Gastrocnemius medialis (tissue), 4 donors: Measurements from ENCODE around the gene E2F4.

Source experiments
- POLR2A ChIP-seq, 2 donors: fragments of 450-650 bp; IDR thresholded peaks; one replicate each; pipeline ENCODE4 v1.6.1; 2017; ENCODE audit warnings: antibody characterized with exemption in 2 of 2, mild to moderate bottlenecking in 2 of 2, moderate library complexity in 2 of 2
- TF ChIP-seq, protein P1 (sequence below), 5 experiments: fragments of 450-650 bp in 3 of 5; fragments of 200-600 bp in 2 of 5; sonication (generic) in 2 of 5; IDR thresholded peaks in 4 of 5; conservative IDR thresholded peaks in 1 of 5; 1 replicate in 4 of 5; 2 replicates in 1 of 5; pipeline ENCODE4 v1.5.1; 2016 to 2019; ENCODE audit warnings: antibody characterized with exemption in 5 of 5, mild to moderate bottlenecking in 3 of 5, moderate library complexity in 3 of 5

GRCh38 chr16:67238278-67238575, 46.3 kb downstream of the E2F4 start:
- TF ChIP-seq, protein P1, sequence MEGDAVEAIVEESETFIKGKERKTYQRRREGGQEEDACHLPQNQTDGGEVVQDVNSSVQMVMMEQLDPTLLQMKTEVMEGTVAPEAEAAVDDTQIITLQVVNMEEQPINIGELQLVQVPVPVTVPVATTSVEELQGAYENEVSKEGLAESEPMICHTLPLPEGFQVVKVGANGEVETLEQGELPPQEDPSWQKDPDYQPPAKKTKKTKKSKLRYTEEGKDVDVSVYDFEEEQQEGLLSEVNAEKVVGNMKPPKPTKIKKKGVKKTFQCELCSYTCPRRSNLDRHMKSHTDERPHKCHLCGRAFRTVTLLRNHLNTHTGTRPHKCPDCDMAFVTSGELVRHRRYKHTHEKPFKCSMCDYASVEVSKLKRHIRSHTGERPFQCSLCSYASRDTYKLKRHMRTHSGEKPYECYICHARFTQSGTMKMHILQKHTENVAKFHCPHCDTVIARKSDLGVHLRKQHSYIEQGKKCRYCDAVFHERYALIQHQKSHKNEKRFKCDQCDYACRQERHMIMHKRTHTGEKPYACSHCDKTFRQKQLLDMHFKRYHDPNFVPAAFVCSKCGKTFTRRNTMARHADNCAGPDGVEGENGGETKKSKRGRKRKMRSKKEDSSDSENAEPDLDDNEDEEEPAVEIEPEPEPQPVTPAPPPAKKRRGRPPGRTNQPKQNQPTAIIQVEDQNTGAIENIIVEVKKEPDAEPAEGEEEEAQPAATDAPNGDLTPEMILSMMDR (IDR thresholded peaks at IDR 0.05 in 4 of 5, conservative IDR thresholded peaks at IDR 0.05 in 1 of 5) = no peak
- TF ChIP-seq POLR2A (IDR thresholded peaks at IDR 0.05) = no peak
